HG02610 (cell line): ENCODE measurements around the gene ZNF862.
A peak's percentile ranks its signal among the peaks of the same experiment; 100 is the strongest.

Experiments
- ATAC-seq: cut with Tn5 transposase; IDR thresholded peaks from one replicate; pipeline ENCODE4 v1.9.1; 2021; ENCODE audit warnings: mild to moderate bottlenecking, moderate library complexity; ENCODE audit not compliant: unreplicated experiment

ZNF862 gene

GRCh38 chr7:149838224-149838991 lies at the start of gene ZNF862:
TSS of gene ZNF862 (plus strand) at chr7:149838375. CDS start at chr7:149838612, 237 bp downstream.
- ATAC-seq = peak; percentile 99

- no peak for ATAC-seq
These were observed 49.1 kb upstream of the ZNF862 start for GRCh38 chr7:149789101-149789500.

GRCh38 chr7:149790146-149790548 lies 48.0 kb upstream of the ZNF862 start:
- ATAC-seq = no peak

- no peak for ATAC-seq
These were observed 47.3 kb upstream of the ZNF862 start for GRCh38 chr7:149790754-149791360.

GRCh38 chr7:149791411-149792219 lies 46.6 kb upstream of the ZNF862 start:
- ATAC-seq = no peak

DNA sequence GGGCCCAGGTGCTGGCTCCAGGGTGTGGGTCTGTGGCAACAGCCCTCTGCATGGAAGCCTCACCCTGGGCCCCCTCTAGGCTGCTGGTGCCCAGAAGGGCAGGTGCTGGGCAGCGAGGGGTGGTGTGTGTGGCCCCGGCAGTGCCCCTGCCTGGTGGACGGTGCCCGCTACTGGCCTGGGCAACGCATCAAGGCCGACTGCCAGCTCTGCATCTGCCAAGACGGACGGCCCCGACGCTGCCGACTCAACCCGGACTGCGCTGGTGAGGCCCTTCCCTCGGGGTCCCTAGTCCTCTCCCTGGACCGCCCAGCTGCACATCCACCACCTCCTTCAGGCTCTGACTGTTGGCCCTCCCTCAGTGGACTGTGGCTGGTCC lies 46.0 kb upstream of the ZNF862 start:
- ATAC-seq = no peak

DNA sequence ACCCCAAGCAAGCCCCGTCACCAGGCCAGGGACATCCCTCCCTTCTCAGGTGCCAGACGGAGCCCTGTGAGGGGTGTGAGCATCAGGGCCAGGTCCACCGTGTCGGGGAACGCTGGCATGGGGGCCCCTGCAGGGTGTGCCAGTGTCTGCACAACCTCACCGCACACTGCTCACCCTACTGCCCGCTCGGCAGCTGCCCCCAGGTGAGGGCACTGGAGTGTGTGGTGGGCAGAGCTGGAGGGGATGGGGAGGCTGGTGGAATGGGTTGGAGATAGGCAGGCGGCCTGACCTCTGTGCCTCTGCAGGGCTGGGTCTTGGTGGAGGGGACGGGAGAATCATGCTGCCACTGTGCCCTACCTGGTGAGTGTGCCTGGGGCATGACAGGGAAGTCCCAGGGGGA lies 44.9 kb upstream of the ZNF862 start:
- no peak for ATAC-seq

DNA sequence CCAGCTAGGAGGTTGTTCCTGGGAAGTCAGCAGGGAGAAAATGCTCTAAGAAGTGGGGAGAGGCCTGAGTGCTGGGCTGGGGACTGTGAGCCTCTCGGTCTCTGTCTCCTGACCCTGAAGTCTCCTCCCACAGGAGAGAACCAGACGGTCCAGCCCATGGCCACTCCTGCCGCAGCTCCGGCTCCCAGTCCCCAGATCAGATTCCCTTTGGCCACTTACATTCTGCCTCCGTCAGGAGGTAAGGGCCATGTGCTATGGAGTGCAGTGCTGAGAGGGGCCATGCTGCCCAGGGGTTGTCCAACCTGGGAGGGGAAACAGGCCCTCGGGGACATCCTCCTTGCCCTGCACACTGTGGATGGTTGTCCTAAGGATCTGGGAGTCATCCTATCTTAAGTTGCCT lies 43.5 kb upstream of the ZNF862 start:
- ATAC-seq = no peak

GRCh38 chr7:149795126-149795525 lies 43.0 kb upstream of the ZNF862 start:
- ATAC-seq = no peak

DNA sequence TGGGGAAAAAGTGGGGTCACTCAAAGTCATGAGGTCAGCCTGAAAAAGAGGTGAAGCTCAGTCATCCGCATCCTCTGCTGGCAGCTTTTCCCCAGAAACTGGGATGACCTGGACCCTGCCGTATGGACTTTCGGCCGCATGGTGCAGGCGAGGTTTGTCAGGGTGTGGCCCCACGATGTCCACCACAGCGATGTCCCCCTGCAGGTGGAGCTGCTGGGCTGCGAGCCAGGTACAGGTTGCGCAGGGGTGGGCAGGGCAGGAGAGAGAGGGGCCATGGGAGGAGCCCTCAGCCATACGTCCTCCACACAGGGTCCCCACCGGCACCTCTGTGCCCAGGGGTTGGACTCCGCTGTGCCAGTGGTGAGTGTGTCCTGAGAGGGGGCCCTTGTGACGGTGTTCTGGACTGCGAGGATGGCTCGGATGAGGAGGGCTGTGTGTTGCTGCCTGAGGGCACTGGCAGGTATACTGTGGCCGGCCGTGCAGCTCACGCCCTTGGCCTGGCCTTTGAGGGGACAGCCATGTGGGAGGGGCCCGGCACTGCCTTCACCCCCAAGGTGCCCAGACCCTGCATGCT lies 41.8 kb upstream of the ZNF862 start:
- no peak for ATAC-seq

GRCh38 chr7:149797771-149798170 lies 40.4 kb upstream of the ZNF862 start:
- no peak for ATAC-seq

DNA sequence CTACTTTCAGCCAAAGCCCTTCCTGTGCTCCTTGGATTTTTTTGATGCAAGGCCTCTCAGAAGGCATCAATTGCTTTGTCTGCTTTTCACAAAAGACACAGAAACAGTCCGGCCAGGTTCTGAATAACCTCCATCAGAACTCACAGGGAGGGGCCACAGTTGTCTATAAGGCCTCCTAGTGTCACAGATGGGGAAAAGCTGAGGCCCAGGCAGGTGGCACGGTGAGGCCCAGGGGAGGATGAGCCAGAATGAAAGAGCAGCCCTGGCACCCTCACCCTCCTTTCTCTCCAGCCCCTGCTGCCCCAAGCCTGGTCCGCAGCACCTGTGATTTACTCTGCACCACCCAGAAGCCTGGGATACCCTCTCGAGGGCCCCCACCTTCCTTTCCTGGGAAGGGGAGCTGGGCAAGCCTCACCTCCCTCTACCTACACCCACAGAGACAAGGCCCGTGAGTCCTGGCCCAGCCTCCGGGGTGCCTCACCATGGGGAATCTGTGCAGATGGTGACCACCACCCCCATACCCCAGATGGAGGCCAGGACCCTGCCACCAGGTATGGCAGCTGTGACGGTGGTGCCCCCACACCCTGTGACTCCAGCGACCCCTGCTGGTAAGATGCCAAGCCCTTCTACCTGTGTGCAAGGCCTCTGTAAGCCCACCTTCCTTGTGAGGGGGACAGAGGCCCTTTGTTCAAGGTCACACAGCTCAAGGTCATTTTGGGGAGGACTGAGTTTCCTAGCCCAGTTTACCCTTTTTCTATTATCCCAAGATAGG lies 38.6 kb upstream of the ZNF862 start:
- ATAC-seq = no peak

DNA sequence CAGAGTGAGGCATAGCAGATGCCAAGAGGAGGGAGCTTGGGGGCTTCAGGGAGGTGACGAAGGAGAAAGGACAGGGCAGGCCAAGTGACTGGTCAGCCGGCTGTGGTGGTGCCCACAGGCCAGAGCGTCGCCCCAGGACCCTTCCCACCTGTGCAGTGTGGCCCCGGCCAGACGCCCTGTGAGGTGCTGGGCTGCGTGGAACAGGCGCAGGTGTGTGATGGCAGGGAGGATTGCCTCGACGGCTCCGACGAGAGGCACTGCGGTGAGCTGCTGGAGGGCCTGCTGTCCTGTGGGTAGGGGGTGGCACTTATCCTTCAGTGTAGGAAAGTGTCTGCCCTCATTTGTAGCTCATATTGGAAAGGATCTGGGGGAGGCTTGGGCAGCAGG lies 38.0 kb upstream of the ZNF862 start:
- no peak for ATAC-seq

- no peak for ATAC-seq
These were observed 37.1 kb upstream of the ZNF862 start for GRCh38 chr7:149801002-149801566.

GRCh38 chr7:149801816-149802215 lies 36.4 kb upstream of the ZNF862 start:
- no peak for ATAC-seq

- no peak for ATAC-seq
These were observed 35.2 kb upstream of the ZNF862 start for GRCh38 chr7:149802966-149803365.

GRCh38 chr7:149803551-149804074 lies 34.6 kb upstream of the ZNF862 start:
- no peak for ATAC-seq

DNA sequence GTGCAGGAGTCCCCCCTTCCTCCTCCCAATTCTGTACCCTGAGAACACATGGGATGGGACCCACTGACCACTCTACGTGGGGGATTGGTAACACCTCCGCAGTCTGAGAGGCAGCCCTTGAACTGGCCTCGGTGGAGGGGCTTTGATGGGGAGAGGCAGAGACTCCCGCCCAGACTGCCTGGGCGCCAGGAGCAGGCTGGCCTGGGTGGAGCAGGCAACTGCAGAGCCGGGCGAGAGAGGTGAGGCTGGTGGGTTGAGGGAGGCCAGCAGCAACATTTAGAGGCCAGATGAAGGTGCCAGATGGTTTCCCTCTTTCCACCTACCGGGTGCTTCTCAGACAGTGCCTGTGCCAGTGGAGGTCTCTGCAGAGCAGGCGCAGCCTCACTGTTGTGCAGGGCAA lies 34.1 kb upstream of the ZNF862 start:
- ATAC-seq = no peak

GRCh38 chr7:149806726-149807125 lies 31.4 kb upstream of the ZNF862 start:
- no peak for ATAC-seq

- no peak for ATAC-seq
These were observed 29.9 kb upstream of the ZNF862 start for GRCh38 chr7:149808311-149808710.
